ENCODE results near the gene ZNF175.

The ZNF175 gene

GRCh38 chr19:51590441-51590840 lies 19.4 kb downstream of the ZNF175 start:
- TF ChIP-seq GATA2 (IDR thresholded peaks at IDR 0.05; ENCODE audit: low read depth, low read length) (no peak), GATA3 (IDR thresholded peaks at IDR 0.05; ENCODE audit: low read depth, low read length) (no peak)

- no peak for TF ChIP-seq GATA3 (IDR thresholded peaks at IDR 0.05; ENCODE audit: low read depth, low read length)
- no peak for TF ChIP-seq GATA2 (IDR thresholded peaks at IDR 0.05; ENCODE audit: low read depth, low read length)
These were observed 21.4 kb downstream of the ZNF175 start for GRCh38 chr19:51592521-51592920.

- TF ChIP-seq GATA3 (IDR thresholded peaks at IDR 0.05; ENCODE audit: low read depth, low read length) (no peak), GATA2 (IDR thresholded peaks at IDR 0.05; ENCODE audit: low read depth, low read length) (no peak; the same call in none of the 2 replicates)
These were observed 22.2 kb downstream of the ZNF175 start for GRCh38 chr19:51593138-51593890.

DNA sequence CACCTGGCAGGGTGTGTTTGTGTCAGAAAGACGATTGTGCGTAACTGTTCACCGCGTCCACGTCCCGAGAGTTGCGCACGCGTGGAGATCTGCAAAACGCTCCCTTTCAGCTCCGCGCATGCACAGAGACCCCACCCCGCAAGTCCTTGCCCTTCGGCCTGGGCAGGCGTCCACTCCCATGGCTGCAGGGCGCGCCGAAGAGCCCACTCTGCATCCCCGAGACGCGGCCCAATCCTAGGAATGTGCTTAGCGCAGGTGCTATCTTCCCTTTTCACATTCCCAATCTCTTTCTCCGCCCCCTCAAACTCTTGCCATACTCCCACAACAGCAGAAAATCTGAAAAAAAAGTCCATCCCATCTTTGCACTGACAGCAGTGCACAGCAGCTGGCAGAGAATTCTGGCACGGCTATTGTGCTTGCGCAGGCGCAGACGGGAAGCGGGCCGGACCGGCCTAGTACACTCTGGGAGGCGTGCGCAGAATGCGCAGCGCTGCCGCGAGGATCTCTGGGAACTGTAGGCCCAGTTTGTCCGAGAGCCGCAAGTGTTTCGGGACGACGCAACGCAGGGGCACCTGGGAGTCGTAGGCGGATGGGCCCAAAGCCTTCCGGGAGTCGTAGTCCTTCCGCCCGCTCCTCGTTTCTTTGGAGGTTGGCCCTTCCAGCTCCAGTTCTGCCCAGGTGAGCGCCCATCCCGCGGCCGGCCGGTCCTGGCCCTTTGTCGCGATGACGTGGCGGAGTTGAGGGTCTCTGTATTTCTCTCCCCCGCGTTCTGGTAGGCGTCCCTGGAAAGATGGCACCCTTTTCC lies 23.1 kb downstream of the ZNF175 start:
- TF ChIP-seq GATA2 (IDR thresholded peaks at IDR 0.05; ENCODE audit: low read depth, low read length) (no peak; the same call in 1 of the 2 replicates), GATA3 (IDR thresholded peaks at IDR 0.05; ENCODE audit: low read depth, low read length) (no peak)

DNA sequence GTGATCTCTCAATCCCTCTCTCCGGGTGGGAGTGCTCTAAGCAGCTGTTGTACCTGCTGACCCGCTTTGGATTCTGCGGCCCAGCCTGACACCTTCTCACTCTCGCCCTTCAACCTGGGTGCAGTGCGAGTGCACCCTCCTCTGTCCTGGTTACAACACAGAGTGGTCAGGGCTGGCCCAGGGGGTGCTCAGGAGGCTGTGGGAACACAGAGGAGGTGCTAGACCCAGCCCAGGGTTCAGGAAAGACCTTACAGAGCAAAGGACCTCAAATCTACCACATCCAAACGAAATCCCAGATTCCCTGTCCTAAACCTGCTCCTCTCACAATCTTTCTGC lies 23.7 kb downstream of the ZNF175 start:
- no peak for TF ChIP-seq GATA2 (IDR thresholded peaks at IDR 0.05; ENCODE audit: low read depth, low read length)
- TF ChIP-seq GATA3 (IDR thresholded peaks at IDR 0.05; ENCODE audit: low read depth, low read length): no peak

DNA sequence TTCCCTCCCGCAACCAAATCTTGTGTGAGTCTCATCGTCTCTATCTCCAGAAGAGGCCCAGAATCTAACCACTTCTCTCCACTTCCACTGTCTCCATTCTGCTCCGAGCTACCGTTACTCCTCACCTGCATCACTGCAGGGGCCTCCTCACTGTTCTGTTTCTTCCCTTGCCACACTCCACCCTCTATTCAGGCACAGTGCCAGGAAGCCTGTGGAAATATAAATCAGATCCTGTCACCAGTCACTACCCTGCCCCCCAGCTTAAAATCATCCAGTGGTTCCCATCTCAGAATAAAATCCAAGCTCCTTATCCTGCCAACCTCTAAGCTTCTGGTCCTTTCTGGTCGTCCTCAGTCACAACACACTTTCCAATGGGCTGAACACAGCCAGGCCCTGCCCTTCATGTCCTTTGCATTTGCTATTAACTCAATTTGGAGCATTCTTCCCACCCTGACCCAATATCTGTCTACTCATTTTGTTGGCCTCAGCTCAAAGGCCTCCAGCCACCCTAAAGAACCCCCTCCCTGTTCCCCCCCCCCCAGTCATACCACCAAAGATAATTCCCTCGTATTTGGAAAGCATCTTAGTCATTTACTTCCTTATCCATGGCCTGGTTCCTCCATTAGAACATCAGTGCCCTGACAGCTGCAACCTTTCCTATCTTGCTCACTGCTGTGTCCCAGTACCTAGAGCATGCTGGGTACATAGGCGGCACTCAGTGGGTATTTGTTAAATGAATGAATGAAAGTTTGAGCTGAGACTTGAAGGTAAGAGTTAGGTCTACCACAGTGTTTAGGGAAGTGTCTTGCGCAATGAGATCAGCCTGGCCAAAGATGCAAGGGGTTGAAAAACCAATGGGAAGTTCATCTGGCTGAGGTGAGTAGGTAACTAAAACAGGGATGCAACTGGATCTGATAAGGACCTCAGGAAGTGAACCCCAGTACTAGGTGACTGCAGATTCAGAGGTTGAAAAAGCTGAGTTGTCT lies 24.4 kb downstream of the ZNF175 start:
- TF ChIP-seq GATA3 (IDR thresholded peaks at IDR 0.05; ENCODE audit: low read depth, low read length): no peak
- TF ChIP-seq GATA2 (IDR thresholded peaks at IDR 0.05; ENCODE audit: low read depth, low read length): no peak

DNA sequence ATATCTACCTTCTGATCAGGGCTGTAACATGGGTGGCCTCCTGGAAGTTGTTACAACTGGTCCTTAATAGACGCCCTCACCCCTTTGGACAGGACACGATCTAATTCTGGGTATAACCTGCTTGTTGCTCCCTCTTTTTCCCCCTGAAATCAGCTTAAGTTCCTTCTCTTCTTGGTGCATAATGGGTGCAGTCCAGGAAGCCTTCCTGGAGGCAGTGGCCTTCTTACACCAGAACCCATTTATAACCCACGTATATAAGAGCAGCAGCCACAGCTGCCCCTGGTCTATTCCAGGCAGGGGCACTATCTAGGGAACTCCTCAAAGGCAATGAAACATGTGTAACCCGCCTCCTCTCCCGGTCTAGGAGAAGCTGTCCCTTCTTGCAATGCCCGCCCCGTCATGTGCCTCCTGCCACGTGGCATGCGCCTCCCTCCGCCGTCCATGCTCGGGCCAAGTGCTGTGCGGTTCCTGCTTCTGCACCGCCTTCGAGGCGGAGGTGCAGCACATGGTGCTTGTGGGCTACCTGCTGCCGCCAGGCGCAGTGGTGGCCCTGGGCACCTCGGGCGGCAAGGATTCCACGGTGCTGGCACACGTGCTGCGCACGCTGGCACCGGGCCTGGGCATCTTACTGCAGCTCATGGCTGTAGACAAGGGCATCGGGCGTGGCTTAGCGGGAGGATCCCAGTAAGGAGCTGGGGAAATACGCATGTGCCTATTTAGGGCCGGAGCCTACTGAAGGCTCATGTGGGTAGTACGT lies 27.3 kb downstream of the ZNF175 start:
- TF ChIP-seq GATA2 (IDR thresholded peaks at IDR 0.05; ENCODE audit: low read depth, low read length) (no peak), GATA3 (IDR thresholded peaks at IDR 0.05; ENCODE audit: low read depth, low read length) (no peak)

DNA sequence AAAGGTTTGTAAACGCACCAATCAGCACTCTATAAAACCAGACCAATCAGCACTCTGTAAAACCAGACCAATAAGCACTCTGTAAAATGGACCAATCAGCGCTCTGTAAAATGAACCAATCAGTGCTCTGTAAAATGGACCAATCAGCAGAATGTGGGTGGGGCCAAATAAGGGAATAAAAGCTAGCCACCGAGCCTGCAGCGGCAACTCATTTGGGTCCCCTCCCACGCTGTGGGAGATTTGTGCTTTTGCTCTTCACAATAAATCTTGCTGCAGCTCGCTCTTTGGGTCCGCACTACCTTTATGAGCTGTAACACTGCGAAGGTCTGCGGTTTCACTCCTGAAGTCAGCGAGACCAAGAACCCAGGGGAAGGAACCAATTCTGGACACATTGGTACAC lies 28.0 kb downstream of the ZNF175 start:
- TF ChIP-seq GATA2 (IDR thresholded peaks at IDR 0.05; ENCODE audit: low read depth, low read length) (no peak), GATA3 (IDR thresholded peaks at IDR 0.05; ENCODE audit: low read depth, low read length) (no peak)

- no peak for TF ChIP-seq GATA2 (IDR thresholded peaks at IDR 0.05; ENCODE audit: low read depth, low read length)
- no peak for TF ChIP-seq GATA3 (IDR thresholded peaks at IDR 0.05; ENCODE audit: low read depth, low read length)
These were observed 30.0 kb downstream of the ZNF175 start for GRCh38 chr19:51600940-51601580.

GRCh38 chr19:51602189-51602854 lies 31.2 kb downstream of the ZNF175 start:
- no peak for TF ChIP-seq GATA2 (IDR thresholded peaks at IDR 0.05; ENCODE audit: low read depth, low read length)
- TF ChIP-seq GATA3 (IDR thresholded peaks at IDR 0.05; ENCODE audit: low read depth, low read length): no peak

GRCh38 chr19:51607077-51607476 lies 36.0 kb downstream of the ZNF175 start:
- TF ChIP-seq GATA3 (IDR thresholded peaks at IDR 0.05; ENCODE audit: low read depth, low read length) (no peak), GATA2 (IDR thresholded peaks at IDR 0.05; ENCODE audit: low read depth, low read length) (no peak)

- TF ChIP-seq GATA3 (IDR thresholded peaks at IDR 0.05; ENCODE audit: low read depth, low read length) (no peak), GATA2 (IDR thresholded peaks at IDR 0.05; ENCODE audit: low read depth, low read length) (no peak)
These were observed 37.0 kb downstream of the ZNF175 start for GRCh38 chr19:51607920-51608562.
